K562 (cell line): Measurements from ENCODE around the gene CHAF1A. TPM values are rescaled to one million over a fixed set of nuclear protein-coding genes. Genes with fewer than 3 reads are reported as not detected.

ENCODE experiments used
- CAMTA2 ChIP-seq: fragments of 250-450 bp; sonication (Bioruptor Pico); conservative IDR thresholded peaks from 2 replicates; pipeline ENCODE4 v1.5.1; 2022
- CBX2 ChIP-seq: fragments of 200-600 bp; sonication (generic); IDR thresholded peaks from one replicate; pipeline ENCODE4 v1.6.1; 2012; ENCODE audit warnings: mild to moderate bottlenecking, low read length, inconsistent platforms; ENCODE audit not compliant: insufficient read depth, poor library complexity, severe bottlenecking
- E2F8 ChIP-seq: fragments of 450-650 bp; IDR thresholded peaks from 2 replicates; pipeline ENCODE4 v1.7.1; 2018; ENCODE audit warnings: mild to moderate bottlenecking, low read depth; ENCODE audit not compliant: partially characterized antibody
- ETV6 ChIP-seq, 3 experiments: fragments of 150-350 bp in 1 of 3; sonication (generic) in 1 of 3; formaldehyde crosslinking in 1 of 3; IDR thresholded peaks; 2 replicates each; pipeline versions ENCODE4 v1.6.1 to v1.8.0; 2014 to 2022; ENCODE audit warnings: borderline replicate concordance in 2 of 3, low read depth in 2 of 3, antibody characterized with exemption in 1 of 3, low read length in 1 of 3, mild to moderate bottlenecking in 1 of 3, missing genetic modification reagents in 1 of 3
- FOXP4 ChIP-seq: sonication (generic); formaldehyde crosslinking; IDR thresholded peaks from 2 replicates; pipeline ENCODE4 v1.8.0; 2022; ENCODE audit warnings: mild to moderate bottlenecking, missing genetic modification reagents, borderline replicate concordance
- GTF3C2 ChIP-seq: IDR thresholded peaks from 3 replicates; pipeline ENCODE4 v1.6.1; 2011; ENCODE audit warnings: borderline replicate concordance, mild to moderate bottlenecking, moderate library complexity; ENCODE audit not compliant: insufficient read length; ENCODE audit errors: extremely low read depth
- LCOR ChIP-seq: sonication (generic); formaldehyde crosslinking; IDR thresholded peaks from 2 replicates; pipeline ENCODE4 v1.8.0; 2022; ENCODE audit warnings: mild to moderate bottlenecking, missing genetic modification reagents
- MED1 ChIP-seq: sonication (generic); formaldehyde crosslinking; IDR thresholded peaks from 2 replicates; pipeline ENCODE4 v1.8.1; 2023; ENCODE audit warnings: missing genetic modification reagents, borderline replicate concordance
- MXI1 ChIP-seq: IDR thresholded peaks from 2 replicates; pipeline ENCODE4 v1.6.1; 2011; ENCODE audit warnings: low read depth, mild to moderate bottlenecking, improper control_type of control experiment, low read length
- PCBP2 ChIP-seq: fragments of 200-400 bp; formaldehyde crosslinking; IDR thresholded peaks from 2 replicates; pipeline ENCODE4 v1.6.1; 2018; ENCODE audit warnings: low read length, low read depth, mild to moderate bottlenecking, moderate library complexity; ENCODE audit not compliant: poor library complexity, severe bottlenecking
- SLC30A9 ChIP-seq: fragments of 250-450 bp; sonication (Bioruptor Pico); IDR thresholded peaks from 2 replicates; pipeline ENCODE4 v1.8.0; 2022; ENCODE audit warnings: mild to moderate bottlenecking, moderate library complexity
- SMARCA4 ChIP-seq: fragments of 450-650 bp; IDR thresholded peaks from 2 replicates; pipeline ENCODE4 v1.6.1; 2016
- TARDBP ChIP-seq: fragments of 450-650 bp; IDR thresholded peaks from 2 replicates; pipeline ENCODE4 v1.6.1; 2016
- TBL1XR1 ChIP-seq, 2 experiments: IDR thresholded peaks; 2 replicates each; pipeline ENCODE4 v1.6.1; 2012; ENCODE audit warnings: improper control_type of control experiment in 2 of 2, low read length in 2 of 2, mild to moderate bottlenecking in 1 of 2
- USF1 ChIP-seq: sonication (generic); formaldehyde crosslinking; IDR thresholded peaks from 2 replicates; pipeline ENCODE4 v1.9.0; 2022; ENCODE audit warnings: mild to moderate bottlenecking, missing genetic modification reagents
- ZNF121 ChIP-seq: sonication (generic); formaldehyde crosslinking; conservative IDR thresholded peaks from 2 replicates; pipeline ENCODE4 v1.8.0; 2022; ENCODE audit warnings: missing genetic modification reagents
- ZNF324 ChIP-seq: fragments of 250-450 bp; sonication (Bioruptor Pico); IDR thresholded peaks from 2 replicates; pipeline ENCODE4 v1.4.0; 2020; ENCODE audit warnings: mild to moderate bottlenecking
- ZNF551 ChIP-seq: fragments of 250-450 bp; sonication (Bioruptor Pico); IDR thresholded peaks from 2 replicates; pipeline ENCODE4 v1.5.0; 2021; ENCODE audit warnings: mild to moderate bottlenecking, moderate library complexity
- polyA plus RNA-seq, 8 experiments: library from polyadenylated mRNA; depleted of rRNA in 4 of 8; stranded (reverse) in 5 of 8; unstranded in 3 of 8; fragments of >200 nt; fragmentation: Nextera tagmentation in 2 of 8; fragmentation: Illumina TruSeq in 1 of 8; extraction: Ambion mirVana in 2 of 8; extraction: Trizol in 1 of 8; gene quantifications; 2 replicates each; pipeline versions ENCODE4 v1.2.1 to v1.2.3, GENCODE V29; 2011 to 2014; ENCODE audit warnings: inconsistent platforms in 1 of 8, missing spikeins in 1 of 8
- total RNA-seq, 7 experiments: library from RNA; depleted of rRNA in 6 of 7; stranded (reverse); fragments of >200 nt in 6 of 7; fragmentation: Illumina TruSeq in 2 of 7; extraction: Trizol in 2 of 7; gene quantifications; 2 replicates each; pipeline versions ENCODE4 v1.2.1 to v1.2.3, GENCODE V29; 2011 to 2021; ENCODE audit warnings: low replicate concordance in 1 of 7

CHAF1A gene
- total and polyA plus RNA-seq, 9 of the 15 experiments (the other 6 are each of a cell fraction or from before 2014, with no cell fraction given) = 1.6 to 86.9 (median 45.2) TPM

GRCh38 chr19:4402171-4403004, at the start of gene CHAF1A (continued):
- no peak for TF ChIP-seq FOXP4
- no peak for TF ChIP-seq ZNF324 (CRISPR knock-in tag)
- no peak for TF ChIP-seq GTF3C2
- no peak for TF ChIP-seq MXI1
- TF ChIP-seq ZNF551 (CRISPR knock-in tag) = no peak
- TF ChIP-seq SLC30A9 (CRISPR knock-in tag) = no peak
- no peak for TF ChIP-seq ZNF121 (CRISPR knock-in tag)
- 0 out of 2 replicates have a peak, but pooled peaks have one; percentile 52 for TF ChIP-seq TARDBP
- TF ChIP-seq MED1 = no peak
- TF ChIP-seq PCBP2 = no peak
- TF ChIP-seq USF1 (CRISPR knock-in tag) = peak; percentile 97
- TF ChIP-seq LCOR = peak; percentile 56; the same call in 1 of the 2 replicates
- TF ChIP-seq E2F8 = peak; percentile 98
- TF ChIP-seq SMARCA4 = no peak
- TF ChIP-seq CAMTA2 (CRISPR knock-in tag) = no peak
- TF ChIP-seq TBL1XR1 (IDR thresholded peaks at IDR 0.05; ENCODE audit: low read length in 2 of 2) = peak in 1 of 2 experiments; percentile 70; a peak in 1 of 4 replicates
- no peak for TF ChIP-seq CBX2
- no peak for TF ChIP-seq ETV6 (IDR thresholded peaks at IDR 0.05; ENCODE audit: borderline replicate concordance in 1 of 2, low read depth in 2 of 2, low read length in 1 of 2)
- no peak; the same call in 1 of the 2 replicates for TF ChIP-seq ETV6 (CRISPR knock-in tag; IDR thresholded peaks at IDR 0.05; ENCODE audit: borderline replicate concordance)
